Sciatic nerve (tissue), 2 donors: ENCODE results near the gene ERC2. TPM values are rescaled to one million over a fixed set of nuclear protein-coding genes. Genes with fewer than 3 reads are reported as not detected.

Experiments used
- ATAC-seq: fragments of 200-7000 bp; cut with Tn5 transposase; one replicate; pipeline ENCODE4 v1.9.1; 2020; ENCODE audit warnings: mild to moderate bottlenecking, moderate library complexity
- DNase-seq: peaks from one replicate; pipeline ENCODE4 v3.0.0-alpha.2; 2020; ENCODE audit warnings: low spot score
- intact Hi-C: fragments of 100-400 bp; cut with DNase I; formaldehyde crosslinking; loops from one replicate; pipeline ENCODE4 v1.14.2; 2022
- total RNA-seq: library from RNA; stranded (reverse); fragmentation: NEBNext Ultra II Directional; extraction: Animal tissue kit (Norgen Biotek cat#: 25700); gene quantifications from one replicate; pipeline ENCODE4 v1.2.1, GENCODE V29; 2021
- donor health status: DM: no; HTN: no; CAD: no.
- donor health status: DM: no; HTN: no; CAD: no.

Gene ERC2
- total RNA-seq, 1 donor from 2014 or later, result 1.7 TPM

DNA sequence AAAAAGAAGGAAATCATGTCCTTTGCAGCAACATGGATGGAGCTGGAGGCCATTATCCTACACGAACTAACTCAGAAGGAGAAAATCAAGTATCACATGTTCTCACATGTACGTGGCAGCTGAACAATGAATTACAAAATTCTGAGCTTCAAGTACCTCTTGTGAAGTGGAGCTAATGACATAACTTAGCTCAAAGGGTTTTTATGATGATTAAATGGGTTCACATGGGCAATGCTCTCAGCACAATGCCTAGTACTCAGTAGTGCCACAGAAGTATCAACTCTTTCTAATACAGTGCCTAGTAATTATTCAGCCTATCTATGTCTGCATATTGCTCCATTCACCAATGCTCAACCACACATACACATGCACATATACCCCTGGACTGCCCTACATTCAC lies 573.7 kb downstream of the ERC2 start:
- DNase-seq (no peak), ATAC-seq (no peak)
- intact Hi-C loops, result loop anchor here (5.0 kb wide), 1 partner anchor 138 kb away; no protein-coding TSS in a partner anchor

DNA sequence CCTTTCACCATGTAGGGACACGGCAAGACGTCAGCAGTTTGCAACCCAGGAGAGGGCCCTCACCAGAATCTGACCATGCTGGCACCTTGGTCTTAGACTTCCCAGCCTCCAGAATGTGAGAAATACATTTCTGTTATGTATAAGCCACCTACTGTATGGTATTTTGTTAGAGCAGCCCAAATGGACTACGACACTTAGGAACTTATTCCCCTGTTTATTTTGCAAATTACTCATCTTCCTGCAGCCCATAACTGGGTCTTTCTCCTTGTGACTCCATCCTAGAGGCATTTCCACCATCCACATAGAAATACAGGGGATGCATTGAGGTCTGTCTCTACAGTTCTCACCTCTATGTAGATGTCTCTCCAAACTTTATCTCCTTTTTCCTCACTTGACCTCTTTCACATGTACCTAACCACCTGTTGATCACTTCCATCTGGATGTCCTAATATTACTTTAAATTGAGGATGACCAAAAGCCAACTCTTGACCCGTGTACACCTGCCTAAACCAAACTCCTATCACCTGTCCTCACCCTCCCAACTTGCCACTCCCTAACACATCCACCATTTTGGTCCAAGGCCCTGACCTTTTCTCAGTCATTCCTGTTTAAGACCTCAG lies 575.1 kb downstream of the ERC2 start:
- intact Hi-C loops, result loop anchor here (5.0 kb wide), 1 partner anchor 139 kb away; no protein-coding TSS in a partner anchor
- DNase-seq (no peak), ATAC-seq (no peak)

DNA sequence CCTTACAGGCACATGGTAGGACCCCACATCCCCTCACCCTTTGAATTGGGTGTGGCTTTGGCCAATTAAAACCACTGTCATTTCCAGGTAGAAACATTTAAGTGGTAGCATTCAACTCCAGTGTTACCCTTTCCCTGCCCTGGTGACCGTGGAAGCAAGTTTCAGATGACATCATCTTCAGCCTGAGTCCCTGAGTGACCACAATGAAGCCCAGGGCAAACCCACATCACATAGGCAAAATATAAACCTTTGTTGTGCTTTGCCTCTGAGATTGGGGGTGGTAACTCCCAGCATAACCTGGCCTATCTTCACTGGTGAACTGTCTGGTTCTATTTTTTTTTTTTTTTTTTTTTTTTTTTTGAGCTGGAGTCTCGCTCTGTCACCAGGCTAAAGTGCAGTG lies 577.2 kb downstream of the ERC2 start:
- intact Hi-C loops, result loop anchor here (5.0 kb wide), 1 partner anchor 141 kb away; no protein-coding TSS in a partner anchor
- ATAC-seq, result no peak
- DNase-seq, result no peak

DNA sequence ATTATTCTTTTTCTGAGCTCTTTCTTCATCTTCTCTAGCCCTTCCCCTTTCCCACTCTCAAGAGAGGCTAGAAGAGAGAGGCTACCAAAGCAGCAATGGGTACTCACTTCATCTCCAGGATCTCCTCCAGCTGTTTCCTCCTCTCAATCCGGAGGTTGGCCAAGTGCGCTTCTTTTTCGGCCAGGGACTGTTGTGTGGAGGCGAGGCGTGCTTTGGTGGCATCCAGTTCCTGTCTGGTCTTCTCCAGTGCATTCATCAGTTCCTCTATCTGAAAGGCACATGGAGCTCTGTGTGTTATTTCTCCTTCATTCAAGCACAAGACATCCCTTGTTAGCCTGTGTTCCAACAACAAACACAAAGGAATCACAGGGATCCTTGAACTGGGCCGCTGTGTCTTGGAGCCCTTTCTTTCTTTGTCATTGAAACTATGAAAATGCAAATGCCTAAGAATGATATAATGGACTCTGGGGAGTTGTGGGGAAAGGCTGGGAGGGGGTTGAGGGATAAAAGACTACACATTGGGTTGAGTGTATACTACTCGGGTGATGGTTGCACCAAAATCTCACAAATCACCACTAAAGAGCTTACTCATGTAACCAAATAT lies 579.9 kb downstream of the ERC2 start:
- intact Hi-C loops, result no loop called here
- no peak for DNase-seq
- no peak for ATAC-seq

DNA sequence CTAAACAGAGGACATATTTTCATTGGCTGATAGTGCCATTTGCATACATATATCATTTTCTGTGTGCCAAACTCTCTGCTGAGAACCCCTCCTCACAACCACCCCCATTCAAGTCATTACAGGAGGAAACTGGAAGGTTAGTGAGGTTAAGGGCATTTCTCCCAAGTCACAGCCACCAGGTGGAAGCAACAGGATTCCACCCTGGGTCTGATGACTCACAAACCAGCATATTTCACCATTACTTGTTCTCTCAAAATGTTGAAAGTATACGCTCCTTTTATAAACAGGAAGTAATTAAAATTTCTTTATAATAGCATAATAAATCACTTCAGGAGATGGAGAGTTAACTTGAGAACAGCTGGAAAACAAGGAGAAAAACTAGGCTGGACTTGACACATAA lies 582.5 kb downstream of the ERC2 start:
- ATAC-seq (no peak), DNase-seq (no peak)
- intact Hi-C loops, result no loop called here

DNA sequence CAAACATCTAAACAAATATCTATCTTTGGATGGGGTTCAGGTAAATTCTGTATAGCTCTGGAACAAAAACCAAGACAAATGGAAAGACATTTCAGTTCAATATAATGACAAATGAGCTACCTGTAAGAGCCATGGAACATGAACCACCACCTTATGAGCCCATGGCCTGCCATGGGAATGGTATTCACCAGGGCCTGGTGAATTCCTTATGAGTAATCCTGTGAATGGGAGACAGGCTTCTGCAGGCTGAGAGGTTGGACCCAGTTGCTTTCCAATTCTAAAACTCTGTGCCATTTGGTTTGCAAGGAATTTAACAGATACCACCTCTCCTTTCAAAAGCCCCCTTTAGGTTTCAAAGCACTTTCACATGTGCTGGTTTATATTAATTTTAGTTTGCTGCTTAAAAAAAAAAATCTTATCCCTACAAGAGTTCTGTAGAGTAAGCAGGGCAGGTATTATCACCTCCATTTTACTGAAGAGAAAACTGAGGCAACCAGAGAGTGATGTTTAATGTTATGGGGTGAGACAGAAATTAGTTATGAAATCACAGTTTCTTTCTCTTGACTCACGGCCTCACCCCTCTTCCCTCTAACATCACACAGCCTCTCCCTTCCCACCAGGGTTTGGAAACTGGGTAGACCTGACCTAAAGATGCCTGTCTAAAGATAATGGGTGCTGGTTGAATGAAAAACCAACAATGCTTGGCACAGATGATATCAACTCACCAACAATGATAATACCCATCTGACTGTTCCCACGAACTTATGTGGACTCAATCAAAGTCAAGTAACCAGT lies 583.6 kb downstream of the ERC2 start:
- DNase-seq, result no peak
- no peak for ATAC-seq
- intact Hi-C loops, result no loop called here

DNA sequence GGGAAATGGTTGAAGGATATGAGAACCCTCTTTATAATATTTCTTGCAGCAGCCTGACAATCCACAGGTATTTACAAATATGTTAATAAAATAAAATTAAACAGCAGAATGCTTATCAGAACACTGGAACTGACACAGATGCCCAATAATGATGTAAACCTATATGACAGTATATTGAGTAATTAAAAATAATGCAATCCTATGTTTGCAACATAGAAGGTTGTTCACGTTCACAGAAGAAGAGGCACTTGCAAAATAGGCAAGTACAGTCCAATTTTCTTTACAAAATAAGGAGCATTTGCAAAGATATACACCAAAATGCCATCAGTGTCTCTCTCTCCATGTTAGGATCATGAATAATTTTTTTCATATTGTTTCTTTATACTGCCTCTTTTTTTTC lies 584.2 kb downstream of the ERC2 start:
- no peak for DNase-seq
- no peak for ATAC-seq
- intact Hi-C loops, result no loop called here

DNA sequence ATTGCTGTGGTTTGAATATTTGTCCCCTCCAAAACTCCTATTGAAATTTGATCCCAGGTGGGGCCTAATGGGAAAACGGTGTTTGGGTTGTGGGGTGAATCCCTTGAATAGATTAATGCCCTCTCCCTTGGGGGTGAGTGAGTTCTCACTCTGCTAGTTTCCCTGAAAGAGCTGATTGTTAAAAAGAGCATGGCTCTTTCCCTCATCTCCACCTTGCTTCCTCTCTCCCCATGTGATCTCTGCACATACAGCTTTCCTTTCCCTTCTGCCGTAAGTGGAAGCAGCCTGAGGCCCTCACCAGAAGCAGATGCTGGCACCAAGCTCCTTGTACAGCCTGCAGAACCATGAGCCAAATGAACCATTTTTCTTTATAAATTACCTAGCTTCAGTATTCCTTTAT lies 586.3 kb downstream of the ERC2 start:
- ATAC-seq (no peak), DNase-seq (no peak)
- intact Hi-C loops, result no loop called here

DNA sequence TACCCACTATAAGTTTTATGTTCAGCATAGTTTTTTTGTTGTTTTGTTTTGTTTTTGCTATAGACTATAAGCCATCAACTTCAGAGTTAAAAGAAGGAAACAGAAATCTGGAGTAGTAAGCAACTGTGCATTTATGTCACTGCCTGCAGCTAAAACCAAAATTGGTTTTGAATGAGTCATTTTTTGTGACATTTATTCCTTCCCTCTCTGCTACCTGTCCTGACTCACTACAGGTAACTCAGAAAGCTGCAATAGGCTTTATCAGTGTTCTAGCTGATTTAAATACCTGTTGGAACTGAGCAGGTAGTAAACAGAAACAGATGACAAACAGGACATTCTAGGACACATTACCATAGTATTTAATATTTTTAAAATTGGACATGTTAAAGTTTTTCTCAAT lies 587.9 kb downstream of the ERC2 start:
- no peak for DNase-seq
- intact Hi-C loops, result no loop called here
- no peak for ATAC-seq

DNA sequence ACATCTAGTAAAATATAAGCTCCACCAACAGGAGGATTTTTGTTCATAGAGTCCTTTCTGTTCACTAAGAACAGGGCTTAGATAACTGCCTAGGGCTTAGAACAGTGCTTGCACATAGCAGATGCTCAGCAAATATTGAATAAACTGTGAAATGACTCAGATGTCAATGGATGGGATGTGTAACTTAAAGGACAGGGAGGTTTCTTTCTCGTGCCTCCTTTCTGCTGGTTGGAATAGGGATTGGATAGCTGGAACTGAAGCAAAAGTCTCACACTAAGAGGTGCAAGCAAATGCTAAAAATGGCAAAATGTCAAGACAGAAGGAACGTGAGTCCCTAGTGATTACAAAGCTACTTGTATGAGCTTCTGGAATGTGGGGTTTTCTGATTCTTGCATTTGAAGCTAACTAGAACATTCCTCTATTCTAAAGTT lies 588.4 kb downstream of the ERC2 start:
- ATAC-seq (no peak), DNase-seq (no peak)
- intact Hi-C loops, result no loop called here

DNA sequence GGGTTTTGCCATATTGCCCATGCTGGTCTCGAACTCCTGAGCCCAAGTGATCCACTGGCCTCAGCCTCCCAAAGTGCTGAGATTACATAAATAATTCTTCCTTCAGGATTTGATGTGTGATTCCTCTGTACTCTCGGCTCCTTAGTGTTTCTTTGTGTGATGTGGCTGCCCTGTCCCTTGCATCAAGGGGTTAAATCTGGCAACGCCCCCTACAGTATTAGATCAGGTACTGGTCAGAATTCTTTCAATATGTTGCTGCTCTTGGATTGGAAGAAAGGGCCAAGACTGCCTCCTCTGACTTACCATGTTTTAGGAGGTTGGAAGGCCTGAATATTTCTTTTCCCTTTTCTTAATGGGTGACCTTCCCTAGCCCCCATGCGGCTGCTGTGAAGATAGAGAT lies 590.6 kb downstream of the ERC2 start:
- DNase-seq (no peak), ATAC-seq (no peak)
- intact Hi-C loops, result no loop called here

DNA sequence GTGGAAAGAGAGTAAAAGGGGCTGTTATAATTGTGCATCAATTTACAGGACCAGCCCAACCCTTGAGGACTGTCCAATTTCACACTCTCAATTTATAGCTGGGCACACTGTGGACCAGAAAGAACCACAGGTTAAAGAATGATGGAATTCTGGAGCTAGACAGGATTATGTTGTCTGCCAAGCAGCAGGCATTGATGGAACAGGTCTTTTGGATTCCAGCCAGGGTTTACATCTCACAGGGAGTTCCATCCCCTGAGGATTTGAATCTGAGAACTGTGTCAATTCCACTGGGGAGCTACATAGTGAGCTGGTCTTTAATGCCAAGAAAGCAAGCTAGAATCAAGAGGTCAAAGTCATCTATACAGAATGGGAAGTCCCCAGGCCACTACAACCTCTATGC lies 591.7 kb downstream of the ERC2 start:
- intact Hi-C loops, result no loop called here
- no peak for ATAC-seq
- DNase-seq, result no peak

DNA sequence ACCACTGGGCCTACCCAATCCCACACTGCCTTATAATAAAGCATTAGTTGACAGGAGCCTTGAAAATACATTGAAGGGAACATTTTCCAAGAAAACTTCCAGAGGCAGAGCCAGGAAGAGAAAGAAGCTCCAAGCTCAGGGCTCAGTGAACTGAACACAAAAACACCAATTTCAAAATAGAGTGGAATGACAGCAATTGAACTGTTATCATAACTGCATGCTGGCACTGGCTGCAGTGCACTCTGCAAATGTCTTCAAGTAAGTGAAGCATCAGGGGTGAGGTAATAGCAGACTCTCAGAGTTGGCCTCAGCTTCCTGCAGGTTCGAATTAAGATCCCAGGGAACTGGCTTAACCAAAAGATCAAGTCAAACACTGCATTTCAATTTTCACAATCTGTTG lies 593.2 kb downstream of the ERC2 start:
- ATAC-seq (no peak), DNase-seq (no peak)
- intact Hi-C loops, result no loop called here

DNA sequence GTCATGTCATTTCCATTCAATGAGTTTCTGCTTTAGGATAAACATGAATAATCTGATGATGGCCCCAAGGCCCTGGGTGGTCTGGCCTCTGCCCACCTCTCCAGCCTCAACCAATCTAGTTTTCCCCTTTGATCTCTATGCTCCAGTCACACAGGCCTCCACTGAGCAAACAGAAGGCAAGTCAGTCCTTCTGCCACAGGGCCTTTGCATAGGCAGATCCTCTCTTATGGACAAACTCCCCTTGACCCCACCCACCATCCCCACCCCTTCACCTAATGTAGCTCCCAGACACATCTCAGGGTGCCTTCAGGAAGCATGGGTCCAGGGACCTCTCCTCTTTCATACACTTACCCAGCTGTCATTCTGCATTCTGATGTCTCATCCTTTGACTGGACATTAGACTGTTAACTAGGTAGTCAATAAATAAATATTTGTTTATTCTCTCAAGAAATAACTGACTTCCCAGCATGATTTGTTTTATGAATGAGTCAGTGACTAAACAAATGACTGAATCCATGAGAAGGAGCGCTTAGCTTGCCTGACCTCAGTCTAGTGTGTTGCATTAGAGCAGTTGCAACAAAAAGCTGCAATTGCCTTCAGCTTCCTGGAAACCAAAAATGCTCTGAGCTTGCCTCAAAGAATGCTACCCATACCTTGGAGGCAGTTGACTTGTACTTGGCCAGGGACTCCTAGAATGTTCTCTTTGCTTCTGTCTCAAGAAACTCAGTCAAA lies 594.6 kb downstream of the ERC2 start:
- intact Hi-C loops, result no loop called here
- no peak for DNase-seq

DNA sequence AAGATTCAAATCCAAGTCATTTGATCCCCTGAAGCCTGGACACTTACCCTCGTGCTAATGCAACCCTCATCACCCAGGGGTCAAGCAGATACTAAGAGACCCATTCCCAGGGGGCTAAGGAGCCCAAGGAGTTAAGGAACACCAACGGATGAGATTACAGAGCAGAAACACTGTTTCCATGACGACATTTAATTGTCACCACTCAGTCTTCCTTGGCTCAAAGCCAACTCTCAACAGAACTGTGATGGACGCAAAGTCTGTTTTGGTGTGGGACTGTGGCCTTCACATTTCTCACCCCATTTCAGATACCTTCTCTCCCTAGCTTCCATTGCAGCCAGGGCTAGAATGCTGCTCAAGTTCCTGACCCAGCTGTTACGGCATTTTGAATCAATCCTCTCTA lies 597.7 kb downstream of the ERC2 start:
- intact Hi-C loops, result no loop called here
- ATAC-seq (no peak), DNase-seq (no peak)

More for the DNA sequence above, 594.6 kb downstream of the ERC2 start:
- ATAC-seq, result no peak

DNA sequence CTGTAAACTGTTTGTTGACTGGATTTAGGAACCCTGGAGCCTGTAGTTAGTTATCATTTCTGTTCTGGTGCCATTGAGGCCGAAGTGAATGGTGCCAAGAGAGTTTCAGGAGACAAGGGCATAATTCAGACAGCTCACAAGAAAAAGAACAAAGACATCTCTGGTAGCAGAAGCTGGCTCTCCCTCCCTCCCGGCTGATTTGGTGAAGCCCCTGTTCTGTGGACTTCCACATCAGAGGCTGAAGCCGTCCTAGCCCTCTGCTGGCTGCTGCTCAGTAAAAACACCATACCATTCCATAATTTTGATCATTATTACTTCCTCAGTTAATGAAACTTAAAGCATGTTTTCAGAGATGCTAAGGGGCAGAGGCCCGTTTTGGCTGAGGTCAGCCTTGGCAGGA lies 599.9 kb downstream of the ERC2 start:
- ATAC-seq (no peak), DNase-seq (no peak)
- intact Hi-C loops, result no loop called here

DNA sequence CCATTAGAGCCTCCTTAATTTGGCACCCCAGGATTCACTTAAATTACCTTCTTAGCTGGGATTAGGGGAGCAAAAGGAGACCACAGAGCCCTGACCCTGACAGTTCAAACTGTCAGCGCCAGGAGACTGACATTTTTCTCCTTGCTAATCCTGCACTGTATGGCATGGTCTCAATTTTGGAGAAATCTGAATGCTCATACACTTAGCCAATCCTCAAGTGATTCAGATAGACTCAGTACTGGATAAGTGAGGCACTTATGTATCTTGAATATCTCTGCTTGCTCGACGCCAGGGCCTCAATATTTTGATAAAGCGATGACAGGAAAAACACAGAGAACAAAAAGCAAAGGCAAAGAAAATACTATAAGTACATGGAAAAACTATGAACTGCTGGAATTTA lies 605.2 kb downstream of the ERC2 start:
- intact Hi-C loops, result no loop called here
- DNase-seq (no peak), ATAC-seq (no peak)

DNA sequence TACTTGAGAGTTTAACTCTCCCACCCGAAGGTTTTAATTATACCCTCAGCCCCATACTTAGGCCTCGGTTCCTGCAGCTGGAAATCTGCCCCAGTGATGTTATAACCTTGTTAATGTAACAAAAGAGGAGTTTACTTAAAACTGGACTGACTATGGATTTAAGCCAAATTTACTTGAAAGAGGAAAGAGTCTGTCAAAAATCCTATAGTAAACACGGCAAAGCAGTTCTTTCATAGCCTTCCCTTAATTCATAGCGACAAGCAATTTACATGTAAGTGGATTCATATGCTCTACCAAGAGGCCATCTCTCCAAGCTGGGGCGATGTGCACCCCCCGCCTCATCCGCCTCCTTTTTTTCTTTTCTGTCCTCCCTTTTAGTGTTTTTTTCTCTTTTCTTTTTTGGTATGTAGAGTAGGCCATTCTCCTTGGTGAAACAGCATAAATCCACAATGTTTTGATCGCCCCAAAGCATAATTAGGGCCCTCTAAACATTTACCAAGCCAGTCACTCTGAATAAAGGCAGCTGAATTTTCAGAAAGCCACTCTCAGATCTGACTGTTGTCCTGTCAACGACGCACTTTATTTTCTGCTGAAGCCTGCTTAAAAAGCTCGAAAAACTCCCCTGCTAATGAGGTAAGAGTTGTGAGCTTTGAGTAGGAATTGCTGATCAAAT lies 608.1 kb downstream of the ERC2 start:
- intact Hi-C loops, result no loop called here
- ATAC-seq, result no peak
- DNase-seq, result no peak

DNA sequence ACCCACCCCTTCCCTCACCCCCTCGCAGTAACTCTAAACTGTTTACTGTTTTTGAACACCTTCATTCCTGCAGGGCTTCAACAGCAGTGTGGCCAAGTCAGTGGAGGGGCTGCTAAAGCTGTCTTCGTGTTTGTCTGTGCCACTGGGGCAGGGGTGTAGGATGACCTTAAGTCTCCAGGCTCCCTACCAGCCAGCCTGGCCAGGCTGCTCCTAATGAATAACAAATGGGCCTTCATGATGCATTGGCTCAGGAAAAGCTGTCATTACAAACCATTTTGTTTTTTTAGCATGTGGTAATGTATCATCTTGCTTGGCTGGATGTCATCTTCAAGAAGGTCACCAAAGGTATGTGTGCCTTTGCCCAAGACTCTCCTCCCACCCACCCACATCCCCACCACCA lies 609.0 kb downstream of the ERC2 start:
- intact Hi-C loops, result no loop called here
- ATAC-seq, result no peak
- DNase-seq, result no peak
